Stimulated activated naive CD4-positive, alpha-beta T cell (primary cell): Measurements from ENCODE around the gene ZNF777.
"Not testable (repeated sequence)": the region's sequence is repeated elsewhere in the genome, so short reads cannot be mapped to it uniquely, and the experiment has no call there.

Experiments used
- DNase-seq, 6 experiments: peaks; one replicate each; lab custom pipeline; 2025; lab: John Stamatoyannopoulos, UW

ZNF777 gene

DNA sequence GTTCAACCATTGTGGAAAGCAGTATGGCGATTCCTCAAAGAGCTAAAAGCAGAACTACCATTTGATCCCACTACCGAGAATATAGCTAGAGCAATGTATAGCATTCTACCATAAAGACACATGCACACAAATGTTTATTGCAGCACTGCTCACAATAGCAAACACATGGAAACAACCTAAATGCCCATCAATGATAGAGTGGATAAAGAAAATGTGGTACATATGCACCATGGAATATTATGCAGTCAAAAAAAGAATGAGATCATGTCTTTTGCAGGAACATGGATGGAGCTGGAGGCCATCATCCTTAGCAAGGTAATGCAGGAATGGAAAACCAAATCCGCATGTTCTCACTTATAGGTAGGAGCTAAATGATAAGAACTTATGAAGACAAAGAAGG, 47.8 kb downstream of the ZNF777 start:
- DNase-seq: not testable (repeated sequence)

DNA sequence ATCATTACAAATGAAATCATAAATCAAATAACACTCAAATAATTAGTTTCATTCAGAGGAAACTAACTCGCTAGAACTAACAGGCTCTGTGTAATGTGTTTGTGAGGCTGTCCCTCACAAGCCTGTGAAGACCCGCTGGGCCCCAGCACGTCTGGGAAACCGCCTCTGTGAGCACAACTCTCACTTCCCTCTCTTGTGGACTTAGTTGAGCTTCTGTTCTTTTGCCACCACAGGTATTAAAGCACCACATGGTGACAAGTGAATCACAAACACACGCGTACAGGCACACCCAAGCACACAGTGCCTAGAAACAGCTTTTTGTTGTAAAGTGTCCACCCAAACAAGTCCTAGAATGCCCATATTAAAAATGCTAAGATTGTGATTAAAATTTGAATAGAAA, 51.0 kb downstream of the ZNF777 start:
- no peak for DNase-seq

DNA sequence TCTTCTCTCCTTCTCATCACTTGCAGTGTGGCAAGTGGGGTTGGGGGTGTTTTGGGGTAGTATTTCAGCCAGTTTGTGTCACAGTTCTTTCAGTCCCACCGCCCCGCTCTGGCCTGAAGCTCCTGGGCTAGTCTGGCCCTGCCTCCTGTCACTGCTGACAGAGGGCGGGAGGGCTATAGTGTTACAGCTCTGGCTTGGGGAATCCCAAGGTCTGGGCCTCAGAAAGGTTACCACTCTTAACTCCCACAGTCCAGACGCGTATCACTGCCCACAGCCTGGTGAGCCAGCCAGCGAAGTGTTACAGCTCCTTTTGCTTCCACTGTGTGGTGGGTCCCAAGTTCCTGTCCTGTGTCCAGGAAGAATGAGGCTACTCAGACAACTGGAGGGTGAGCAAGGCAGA, 56.0 kb downstream of the ZNF777 start:
- no peak for DNase-seq

DNA sequence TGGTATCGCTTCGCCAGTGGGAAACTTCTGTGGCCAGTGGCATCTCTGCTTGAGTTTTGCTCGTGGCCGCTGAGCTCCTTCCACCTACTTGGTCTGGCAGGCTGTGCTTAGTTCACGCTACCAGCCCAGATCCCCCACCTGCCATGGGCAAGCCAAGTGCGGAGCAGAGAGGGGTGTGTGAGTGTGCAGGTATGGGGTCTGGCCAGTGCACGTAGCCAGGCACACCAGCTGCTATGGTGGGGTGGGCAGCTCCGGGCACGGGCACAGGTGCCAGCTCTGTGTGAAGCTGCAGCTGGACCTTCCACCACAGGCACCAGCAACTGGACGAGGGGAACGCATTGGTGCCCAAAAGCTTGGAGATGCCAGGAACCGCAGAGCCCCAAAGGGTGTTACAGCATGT, 56.5 kb downstream of the ZNF777 start:
- no peak for DNase-seq

DNA sequence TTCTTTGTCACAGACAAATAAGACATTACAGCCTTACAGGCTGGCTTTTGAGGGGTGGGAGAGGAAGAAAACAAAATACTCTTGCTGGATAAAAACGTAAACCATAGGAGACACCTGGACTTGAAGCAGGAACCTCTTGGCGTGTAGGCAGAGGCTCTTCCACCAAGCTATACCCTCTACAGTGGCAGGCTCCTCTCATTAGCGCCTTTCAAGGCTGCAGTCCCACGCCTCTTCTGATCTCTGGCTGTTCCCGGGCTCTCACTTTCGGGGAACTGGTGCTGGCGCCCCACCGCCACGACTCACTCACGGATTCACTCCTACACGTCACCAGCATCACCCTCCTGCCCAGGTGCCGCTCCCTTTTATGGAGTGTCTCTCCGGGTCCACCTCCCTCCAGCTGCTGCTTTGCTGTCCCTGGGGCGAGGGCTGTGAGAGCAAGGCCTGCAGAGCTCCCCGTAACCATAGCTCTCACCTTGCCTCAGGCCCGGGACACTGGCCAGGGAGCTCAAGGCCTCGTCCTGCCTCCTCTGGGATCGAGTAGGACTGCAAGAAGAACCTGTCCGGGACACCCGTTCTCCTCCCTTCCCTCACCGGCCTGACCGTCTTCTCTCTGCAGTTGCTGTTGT, 62.6 kb downstream of the ZNF777 start:
- DNase-seq: no peak

DNA sequence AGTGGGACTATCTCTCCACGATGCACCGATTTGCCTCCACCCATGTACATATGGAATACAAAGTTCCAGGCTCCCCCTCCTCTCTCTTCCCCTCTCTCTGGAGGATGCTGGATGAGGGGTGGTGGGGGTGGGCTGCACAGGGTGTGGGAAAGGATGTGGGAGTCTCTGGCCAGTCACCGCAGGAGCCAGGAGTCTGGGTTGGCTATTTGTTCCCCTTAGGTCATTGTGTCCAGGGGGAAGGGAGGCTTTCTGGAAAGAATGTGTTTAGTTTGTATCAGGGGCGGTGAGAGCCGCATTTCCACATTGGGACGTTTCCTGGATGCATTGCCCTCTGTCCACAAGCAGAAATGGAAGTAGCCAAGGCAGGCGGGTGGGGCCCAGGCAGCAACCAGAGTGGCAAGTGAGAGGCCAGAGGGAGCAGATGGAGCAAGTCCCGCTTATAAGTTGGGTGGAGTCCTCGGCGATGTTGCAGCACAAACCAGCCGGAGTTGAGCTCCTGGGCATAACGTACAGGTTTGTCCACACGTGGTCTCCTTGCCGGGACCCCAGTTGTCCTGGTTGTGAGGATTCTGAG, 63.3 kb downstream of the ZNF777 start:
- DNase-seq: no peak

DNA sequence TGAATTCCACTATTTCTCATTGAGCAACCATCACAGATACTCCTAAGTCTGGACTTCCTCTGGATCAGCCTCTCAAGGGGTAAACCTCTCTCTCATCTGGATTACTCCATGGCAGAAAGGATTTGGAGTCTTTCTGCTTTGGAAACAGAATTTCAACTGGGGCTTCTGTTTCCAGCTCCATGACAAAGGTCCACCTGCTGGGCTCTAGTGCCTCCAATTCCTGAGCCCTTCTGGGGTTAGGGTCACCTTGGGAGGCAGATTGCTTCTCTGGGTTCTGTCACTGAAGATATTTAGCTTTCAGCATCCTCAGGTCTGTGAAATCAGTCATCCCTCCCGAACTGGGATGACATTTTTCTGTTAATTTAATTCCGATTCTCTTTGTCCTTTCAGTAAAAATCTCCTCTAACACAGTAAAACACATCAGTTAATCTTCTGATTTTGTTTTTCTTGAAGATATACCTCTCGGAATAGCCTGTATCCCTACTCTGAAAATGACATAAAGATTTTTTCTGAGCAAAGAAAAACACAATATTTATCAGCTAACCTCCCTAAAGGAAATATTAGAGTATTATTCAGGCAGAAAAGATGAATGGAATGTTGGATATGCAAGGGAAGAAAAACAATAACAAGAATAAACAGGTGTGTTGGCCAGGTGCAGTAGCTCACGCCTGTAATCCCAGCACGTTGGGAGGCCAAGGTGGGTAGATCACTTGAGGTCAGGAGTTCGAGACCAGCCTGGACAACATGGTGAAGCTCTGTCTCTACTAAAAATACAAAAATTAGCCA, 72.1 kb downstream of the ZNF777 start:
- not testable (repeated sequence) for DNase-seq

DNA sequence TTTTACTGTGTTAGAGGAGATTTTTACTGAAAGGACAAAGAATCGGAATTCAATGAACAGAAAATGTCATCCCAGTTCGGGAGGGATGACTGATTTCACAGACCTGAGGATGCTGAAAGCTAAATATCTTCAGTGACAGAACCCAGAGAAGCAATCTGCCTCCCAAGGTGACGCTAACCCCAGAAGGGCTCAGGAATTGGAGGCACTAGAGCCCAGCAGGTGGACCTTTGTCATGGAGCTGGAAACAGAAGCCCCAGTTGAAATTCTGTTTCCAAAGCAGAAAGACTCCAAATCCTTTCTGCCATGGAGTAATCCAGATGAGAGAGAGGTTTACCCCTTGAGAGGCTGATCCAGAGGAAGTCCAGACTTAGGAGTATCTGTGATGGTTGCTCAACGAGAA, 74.3 kb downstream of the ZNF777 start:
- not testable (repeated sequence) for DNase-seq

DNA sequence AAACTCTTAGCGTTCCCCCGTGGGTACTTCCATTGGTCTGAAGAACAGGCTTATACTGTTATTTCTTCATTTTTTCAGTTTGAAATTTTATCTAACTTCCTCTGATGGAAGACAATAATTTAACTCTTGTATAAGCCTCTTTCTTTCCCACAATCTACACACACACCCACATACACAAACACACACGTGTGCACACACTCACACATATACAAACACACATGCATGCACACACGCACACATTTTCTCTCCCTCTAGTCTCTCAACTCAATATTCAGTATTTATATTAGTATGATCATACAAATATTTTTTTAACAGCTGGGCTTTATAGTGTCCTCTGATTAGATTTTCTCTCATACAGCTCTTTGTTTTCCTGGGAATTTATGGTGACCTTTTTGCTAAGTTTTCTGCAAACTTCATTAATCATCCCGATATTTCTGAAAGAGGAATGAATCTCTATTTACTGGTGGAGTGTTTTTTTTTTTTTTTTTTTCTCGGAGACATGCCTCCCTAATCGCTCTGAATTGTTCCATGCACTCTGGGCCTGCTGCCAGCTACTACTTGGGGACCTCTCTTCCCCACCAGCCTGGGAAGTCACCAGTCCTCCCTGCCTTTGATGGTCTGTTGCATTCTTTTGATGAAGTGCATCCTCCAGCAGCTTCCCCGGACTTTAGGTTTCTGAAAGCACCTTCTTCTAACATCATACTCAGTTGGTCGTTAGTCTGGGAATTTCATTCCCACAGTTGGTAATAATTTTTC, 75.5 kb downstream of the ZNF777 start:
- no peak for DNase-seq
